ENCODE results near the gene PLCD1.

DNA sequence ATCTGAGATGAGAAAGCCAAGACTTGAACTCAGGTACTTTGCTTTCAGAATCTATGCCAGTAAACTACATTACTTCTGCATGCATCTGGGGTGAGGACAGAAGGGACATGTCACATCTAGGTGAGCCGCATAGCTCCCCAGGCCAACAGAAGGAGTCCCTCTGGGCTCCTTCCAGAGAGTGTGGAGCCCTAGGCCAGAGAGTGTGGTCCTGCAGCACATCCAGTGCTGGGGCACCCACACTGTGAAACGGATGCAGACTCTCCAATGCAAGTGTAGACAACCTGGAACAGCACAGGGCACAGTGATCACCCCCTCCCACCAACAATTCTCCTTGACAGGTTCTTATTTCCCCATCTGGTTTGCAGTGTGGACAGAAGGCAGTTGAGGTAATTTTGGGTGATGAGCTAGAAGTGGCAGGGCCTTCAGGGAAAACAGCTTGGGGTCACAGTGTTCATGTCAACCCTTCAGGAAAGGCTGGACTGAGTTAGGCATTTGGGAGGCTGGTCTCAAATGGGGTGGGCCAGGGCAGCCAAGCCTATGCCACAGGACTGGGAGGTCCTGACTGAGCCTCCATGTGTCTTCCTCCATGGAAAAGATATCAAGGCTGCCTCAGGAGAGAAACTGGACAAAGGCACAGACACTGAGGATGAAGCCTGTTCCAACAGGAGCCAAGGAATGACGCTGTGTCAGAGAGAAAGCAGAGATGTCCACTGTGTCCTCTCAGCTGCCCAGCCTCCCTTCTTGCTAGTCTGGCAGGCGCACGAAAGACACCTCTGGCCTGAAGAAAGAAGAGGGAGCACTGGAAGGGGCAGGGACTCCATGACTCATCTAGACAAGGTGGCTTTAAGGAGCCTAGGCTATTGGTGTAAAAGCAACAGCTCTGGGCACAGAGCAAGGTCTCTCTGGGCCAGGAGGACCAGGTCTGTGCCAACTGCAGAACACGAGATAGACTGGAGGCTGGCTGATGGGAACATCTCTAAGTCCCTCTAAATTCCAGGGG lies 1.7 kb downstream of the PLCD1 start:
- TF ChIP-seq, protein P1, sequence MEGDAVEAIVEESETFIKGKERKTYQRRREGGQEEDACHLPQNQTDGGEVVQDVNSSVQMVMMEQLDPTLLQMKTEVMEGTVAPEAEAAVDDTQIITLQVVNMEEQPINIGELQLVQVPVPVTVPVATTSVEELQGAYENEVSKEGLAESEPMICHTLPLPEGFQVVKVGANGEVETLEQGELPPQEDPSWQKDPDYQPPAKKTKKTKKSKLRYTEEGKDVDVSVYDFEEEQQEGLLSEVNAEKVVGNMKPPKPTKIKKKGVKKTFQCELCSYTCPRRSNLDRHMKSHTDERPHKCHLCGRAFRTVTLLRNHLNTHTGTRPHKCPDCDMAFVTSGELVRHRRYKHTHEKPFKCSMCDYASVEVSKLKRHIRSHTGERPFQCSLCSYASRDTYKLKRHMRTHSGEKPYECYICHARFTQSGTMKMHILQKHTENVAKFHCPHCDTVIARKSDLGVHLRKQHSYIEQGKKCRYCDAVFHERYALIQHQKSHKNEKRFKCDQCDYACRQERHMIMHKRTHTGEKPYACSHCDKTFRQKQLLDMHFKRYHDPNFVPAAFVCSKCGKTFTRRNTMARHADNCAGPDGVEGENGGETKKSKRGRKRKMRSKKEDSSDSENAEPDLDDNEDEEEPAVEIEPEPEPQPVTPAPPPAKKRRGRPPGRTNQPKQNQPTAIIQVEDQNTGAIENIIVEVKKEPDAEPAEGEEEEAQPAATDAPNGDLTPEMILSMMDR (conservative IDR thresholded peaks at IDR 0.05; ENCODE audit: low read length): no peak
- TF ChIP-seq EZH2phosphoT487 (IDR thresholded peaks at IDR 0.05; ENCODE audit: borderline replicate concordance, low read depth, low read length): no peak

All from OCI-LY7 (cell line).